DMS53 treated with DMSO at 0.1 percent for 48 hours (cell line): Measurements from ENCODE around the gene TBL1XR1.
"Not testable (repeated sequence)": the region's sequence is repeated elsewhere in the genome, so short reads cannot be mapped to it uniquely, and the experiment has no call there.

Source experiments
- DNase-seq: peaks from one replicate; lab custom pipeline; 2025; ENCODE audit not compliant: unreplicated experiment; lab: John Stamatoyannopoulos, UW

Gene TBL1XR1

GRCh38 chr3:177184602-177185001 lies 12.7 kb downstream of the TBL1XR1 start:
- DNase-seq = not testable (repeated sequence)

GRCh38 chr3:177182352-177182751 lies 14.9 kb downstream of the TBL1XR1 start:
- DNase-seq = no peak

DNA sequence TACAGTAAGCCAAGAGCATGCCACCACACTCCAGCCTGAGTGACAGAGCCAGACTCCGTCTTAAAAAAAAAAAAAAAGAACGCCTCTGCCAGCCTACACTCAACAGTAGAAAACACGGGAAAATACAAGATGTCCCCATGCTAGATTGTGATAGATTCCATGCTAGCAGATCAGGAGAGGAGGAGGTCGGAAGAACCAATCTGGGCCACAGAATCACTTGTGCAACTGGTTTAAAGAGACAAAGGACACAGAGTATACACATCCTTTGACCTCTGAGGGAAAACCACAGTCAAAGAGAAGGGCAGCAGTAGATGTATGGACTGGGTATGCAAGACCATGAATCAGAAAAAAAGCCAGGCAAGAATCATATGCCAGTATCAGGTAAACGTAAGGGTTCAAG lies 15.9 kb downstream of the TBL1XR1 start:
- no peak for DNase-seq

GRCh38 chr3:177180506-177180905 lies 16.8 kb downstream of the TBL1XR1 start:
- no peak for DNase-seq

DNA sequence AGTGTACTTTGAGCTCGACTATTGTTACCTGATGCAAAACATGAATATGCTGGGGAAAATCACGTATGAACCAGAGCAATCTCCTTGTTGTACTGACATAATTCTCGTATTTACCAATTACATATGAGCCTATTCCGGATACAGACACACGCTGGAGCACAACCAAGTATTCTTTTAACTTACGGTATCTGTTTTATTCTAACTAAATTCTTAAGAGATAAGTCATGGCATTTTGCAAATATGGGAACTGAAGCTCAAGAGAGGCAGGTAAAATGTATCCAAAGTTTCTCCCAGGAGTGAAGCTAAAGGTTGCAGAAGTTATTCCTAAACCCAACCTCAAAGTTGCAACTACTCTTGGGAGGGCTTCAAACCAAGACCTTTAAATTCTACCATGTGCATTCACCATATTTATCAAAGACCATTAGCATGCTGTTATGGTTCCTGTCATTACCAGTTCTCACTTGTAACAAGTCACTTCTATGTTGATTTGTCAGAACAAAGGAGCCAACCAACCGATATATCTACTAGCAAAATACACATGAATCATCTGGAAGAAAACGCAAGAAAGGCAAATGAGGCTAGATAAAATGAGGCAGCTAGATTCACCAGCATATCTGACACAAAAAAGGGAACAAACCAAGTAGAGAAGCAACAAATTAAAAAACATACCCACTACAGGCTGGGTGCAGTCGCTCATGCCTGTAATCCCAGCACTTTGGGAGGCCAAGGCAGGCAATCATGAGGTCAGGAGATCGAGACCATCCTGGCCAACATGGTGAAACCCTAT lies 17.8 kb downstream of the TBL1XR1 start:
- no peak for DNase-seq

DNA sequence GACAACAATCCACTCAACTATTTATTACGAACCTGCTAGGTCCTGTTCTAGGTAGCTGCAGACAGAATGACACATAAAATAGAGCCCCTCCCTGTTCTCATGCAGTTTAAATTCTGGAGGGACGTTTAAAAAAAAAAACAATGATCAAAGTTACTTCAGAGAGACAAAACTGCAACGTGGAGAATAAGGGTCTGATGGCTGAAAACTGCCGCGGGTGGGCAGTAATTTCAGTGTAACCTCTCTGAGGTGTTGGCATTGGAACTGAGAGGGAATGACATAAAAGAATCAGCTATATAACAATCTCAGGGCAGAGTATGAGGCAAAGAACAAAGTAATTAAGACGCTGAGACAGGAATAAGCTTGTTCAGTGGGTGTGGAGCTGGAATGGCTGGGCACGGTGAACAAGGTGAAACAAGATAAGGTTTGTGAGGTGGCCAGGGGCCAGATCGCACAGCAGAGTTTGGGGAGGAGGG lies 19.5 kb downstream of the TBL1XR1 start:
- DNase-seq = no peak

DNA sequence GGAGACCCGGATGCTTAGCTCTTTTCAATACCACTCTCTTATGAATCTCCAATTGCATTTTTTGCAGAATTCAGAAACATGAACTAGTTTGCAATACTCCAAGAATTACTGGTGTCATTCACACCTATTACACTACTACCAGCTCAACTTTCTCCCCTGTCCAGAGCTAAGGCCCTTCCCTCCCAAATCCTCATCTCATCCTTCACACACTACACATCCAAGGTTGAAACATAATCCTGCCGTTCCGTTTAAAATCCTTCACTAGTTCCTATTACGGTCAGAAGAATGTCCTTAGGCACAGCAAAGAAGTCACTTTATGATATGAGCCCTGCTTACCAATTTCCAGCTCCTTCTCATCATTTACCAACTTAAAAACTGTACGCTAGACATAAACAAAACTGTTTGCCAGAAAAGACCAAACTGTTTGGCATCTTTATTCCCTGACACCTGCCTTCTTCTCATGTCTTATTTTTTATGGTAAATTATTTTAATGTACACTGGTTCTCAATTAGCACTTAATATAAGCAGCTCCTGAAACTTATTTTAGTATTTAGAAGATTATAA lies 22.6 kb downstream of the TBL1XR1 start:
- no peak for DNase-seq

GRCh38 chr3:177169936-177170722 lies 27.2 kb downstream of the TBL1XR1 start:
- no peak for DNase-seq

- DNase-seq = no peak
These were observed 28.9 kb downstream of the TBL1XR1 start for GRCh38 chr3:177168431-177168830.

- DNase-seq = no peak
These were observed 34.5 kb downstream of the TBL1XR1 start for GRCh38 chr3:177162742-177163141.

DNA sequence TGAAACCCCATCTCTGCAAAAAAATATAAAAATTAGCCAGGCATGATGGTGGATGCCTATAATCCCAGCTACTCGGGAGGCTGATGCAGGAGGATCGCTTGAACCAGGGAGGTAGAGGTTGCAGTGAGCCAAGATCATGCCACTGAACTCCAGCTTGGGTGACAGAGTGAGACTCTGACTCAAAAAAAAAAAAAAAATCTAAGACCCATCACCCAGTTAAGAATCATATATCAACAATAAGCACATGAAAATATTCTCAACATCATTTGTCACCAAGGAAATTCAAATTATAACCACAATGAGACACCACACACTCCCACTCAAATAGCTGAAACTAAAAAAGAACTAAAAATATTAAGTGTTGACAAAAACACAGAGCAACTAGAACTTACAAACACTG lies 35.7 kb downstream of the TBL1XR1 start:
- not testable (repeated sequence) for DNase-seq

DNA sequence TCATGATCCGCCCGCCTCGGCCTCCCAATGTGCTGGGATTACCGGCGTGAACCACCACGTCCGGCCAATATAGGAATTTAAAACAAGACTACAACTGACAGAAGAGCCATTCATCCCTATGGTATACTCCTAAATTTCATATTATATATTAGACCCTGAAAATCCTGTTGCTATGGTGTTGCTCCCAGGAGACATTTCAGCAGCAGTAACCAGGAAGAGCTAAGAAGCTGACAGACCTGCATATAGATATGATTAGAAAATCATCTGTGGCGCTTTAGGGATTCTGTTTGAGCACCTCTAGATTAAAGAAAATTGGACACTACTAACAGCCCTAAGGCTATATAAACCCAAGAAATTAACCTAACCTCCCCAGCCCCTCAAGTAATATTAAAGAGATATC lies 38.8 kb downstream of the TBL1XR1 start:
- no peak for DNase-seq

- DNase-seq = no peak
These were observed 39.8 kb downstream of the TBL1XR1 start for GRCh38 chr3:177157492-177157891.

DNA sequence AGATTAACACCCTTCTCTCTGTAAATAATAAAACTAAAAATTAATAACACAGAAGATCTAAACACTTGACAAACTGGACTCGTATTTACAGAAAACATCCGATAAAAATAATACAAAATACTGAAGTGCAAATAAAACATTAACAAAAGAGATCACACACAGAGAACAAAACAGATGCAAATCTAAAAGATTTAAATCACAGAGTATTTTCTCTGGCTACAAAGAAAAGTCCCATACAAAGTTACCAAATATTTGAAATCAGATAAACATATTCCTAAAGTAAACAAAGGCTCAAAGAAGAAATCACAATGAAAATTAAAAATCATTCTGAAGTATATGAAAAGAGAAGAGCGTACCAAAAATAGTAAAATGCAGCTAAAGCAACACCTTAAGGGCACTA lies 42.5 kb downstream of the TBL1XR1 start:
- no peak for DNase-seq

GRCh38 chr3:177150970-177151627 lies 46.2 kb downstream of the TBL1XR1 start:
- peak; percentile 46 for DNase-seq

GRCh38 chr3:177150218-177150916 lies 46.9 kb downstream of the TBL1XR1 start:
- DNase-seq = no peak

DNA sequence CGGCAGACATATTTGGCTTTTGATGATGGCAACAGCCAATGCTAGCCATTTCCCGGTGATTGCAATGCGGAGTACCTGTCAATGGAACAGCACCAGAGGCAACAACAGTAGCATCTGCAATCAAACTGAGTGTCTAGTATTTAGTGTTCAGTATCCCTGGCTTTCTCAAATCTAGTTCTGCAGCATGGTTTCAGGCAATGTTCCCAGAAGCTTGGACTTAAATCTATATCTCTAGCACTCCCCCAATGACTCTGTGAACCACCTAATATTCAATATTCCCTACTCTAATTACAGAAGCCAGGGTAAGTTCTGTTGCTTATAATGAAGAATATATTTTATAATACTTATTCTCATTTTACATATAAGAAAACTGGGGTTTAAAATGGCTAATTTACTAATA lies 48.2 kb downstream of the TBL1XR1 start:
- no peak for DNase-seq

- no peak for DNase-seq
These were observed 49.5 kb downstream of the TBL1XR1 start for GRCh38 chr3:177147790-177148189.

DNA sequence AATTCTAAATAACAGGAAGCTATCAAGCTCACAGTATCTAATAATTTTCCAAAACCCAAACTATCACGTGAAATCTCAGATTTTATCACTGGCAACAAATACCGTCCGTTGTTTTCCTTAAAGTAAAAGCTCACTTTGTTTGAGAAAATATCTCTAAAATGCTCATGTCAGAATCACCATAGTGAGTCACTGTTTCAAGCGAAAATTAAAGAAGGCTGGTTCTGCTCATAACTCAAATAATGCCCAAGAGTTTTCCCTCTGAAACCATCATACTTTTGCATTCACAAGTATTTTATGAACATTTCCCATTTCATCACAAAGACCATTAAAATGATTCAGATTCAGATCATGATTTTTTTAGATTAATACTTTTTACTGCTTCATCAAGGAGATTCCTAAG lies 50.6 kb downstream of the TBL1XR1 start:
- no peak for DNase-seq

GRCh38 chr3:177145954-177146353 lies 51.3 kb downstream of the TBL1XR1 start:
- DNase-seq = no peak

- peak; percentile 1 for DNase-seq
These were observed 51.9 kb downstream of the TBL1XR1 start for GRCh38 chr3:177145381-177145780.
